GM21528 (cell line): Measurements from ENCODE around the gene ZNF85.
"Not testable (repeated sequence)": the region's sequence is repeated elsewhere in the genome, so short reads cannot be mapped to it uniquely, and the experiment has no call there.

Experiments used
- ATAC-seq: cut with Tn5 transposase; IDR thresholded peaks from one replicate; pipeline ENCODE4 v1.9.1; 2021; ENCODE audit warnings: mild to moderate bottlenecking, moderate library complexity; ENCODE audit not compliant: unreplicated experiment, low FRiP score

ZNF85 gene

DNA sequence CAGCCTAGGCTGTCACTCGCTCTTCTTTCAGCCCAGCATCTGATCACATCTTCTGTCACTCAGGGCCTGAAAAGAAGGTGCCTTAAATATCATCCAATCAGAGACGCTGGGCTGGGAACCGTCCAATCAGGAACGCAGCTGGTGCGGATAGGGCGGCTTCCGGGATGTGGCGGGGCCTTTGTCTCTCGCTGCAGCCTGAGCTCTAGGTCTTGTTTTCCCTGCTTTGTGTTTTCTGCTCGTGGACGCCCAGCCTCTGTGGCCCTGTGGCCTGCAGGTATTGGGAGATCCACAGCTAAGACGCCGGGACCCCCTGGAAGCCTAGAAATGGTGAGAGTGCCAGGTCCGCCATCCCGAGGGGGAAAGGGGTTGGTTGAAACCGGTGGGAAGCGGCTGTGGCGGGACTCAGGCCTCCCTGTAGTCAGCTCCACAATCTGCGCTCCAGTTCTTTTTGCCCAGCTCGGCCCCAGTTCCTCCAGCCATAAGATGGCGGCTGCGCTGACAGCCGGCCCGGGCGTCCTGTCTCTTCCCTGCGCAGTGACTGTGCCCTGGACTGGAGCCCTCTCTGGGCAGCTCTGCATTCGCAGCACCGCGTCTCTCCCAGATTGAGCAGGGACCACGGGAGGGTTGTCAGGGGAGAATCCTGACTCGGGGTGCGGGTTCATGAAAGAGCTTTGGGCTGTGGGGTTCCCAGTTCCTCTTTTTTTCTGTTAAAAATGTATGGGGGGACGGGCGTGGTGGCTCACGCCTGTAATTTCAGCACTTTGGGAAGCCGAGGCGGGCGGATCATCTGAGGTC, at the start of gene ZNF85:
ZNF85 (plus strand) TSS at position 175 of the 795 bp plus-strand sequence; CDS start at position 325, 150 bp downstream.
- peak; percentile 97 for ATAC-seq

DNA sequence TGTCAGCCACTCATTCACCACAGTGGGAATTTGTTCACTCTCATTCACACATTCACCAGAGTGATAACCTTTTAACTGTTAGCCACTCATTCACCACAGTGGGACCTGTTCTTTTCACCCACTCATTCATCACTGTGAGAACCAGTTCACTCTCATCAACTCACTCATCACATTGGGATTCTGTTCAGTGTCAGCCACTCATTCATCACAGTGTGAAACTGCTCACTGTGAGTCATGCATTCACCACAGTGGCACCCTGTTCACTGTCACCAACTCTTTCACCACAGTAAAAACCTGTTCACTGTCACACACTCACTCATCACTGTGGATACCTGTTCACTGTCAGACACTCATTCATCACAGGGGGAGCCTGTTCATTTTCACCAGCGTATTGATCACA, 43.5 kb upstream of the ZNF85 start:
- ATAC-seq: no peak

DNA sequence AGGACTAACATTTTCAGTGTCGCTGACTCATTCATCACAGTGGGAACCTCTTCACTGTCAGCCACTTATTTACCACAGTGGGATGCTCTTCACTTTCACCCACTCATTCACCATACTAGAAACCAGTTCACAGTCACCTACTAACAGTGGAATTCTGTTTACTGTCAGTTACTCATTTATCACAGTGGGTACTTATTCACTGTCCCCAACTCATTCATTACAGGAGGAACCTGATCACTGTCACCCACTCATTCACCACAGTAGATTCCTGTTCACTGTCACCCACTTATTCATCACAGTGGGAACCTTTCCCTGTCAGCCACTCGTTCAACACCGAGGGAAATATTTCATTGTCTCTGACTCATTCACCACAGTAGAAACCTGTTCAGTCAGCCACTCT, 10.1 kb upstream of the ZNF85 start:
- ATAC-seq: no peak

DNA sequence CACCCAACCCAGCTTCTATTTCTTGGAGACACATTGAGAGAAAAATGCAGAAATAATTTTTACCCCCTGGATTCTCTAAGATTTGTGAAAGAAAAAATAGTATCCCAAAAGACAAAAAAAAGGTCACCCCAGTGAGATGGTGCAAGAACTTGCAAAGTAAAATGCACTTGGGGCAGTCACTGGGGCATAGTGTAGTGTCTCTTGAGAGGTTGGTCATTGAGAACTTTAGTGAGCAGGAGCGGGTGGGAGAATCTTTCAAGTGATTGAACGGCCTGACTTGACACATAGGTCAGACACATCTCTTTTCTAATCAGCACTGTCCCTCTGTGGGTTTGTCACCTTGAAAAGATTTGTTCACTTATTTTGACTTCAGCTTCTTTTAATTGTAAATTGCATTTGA, 2.4 kb downstream of the ZNF85 start:
- ATAC-seq: no peak

DNA sequence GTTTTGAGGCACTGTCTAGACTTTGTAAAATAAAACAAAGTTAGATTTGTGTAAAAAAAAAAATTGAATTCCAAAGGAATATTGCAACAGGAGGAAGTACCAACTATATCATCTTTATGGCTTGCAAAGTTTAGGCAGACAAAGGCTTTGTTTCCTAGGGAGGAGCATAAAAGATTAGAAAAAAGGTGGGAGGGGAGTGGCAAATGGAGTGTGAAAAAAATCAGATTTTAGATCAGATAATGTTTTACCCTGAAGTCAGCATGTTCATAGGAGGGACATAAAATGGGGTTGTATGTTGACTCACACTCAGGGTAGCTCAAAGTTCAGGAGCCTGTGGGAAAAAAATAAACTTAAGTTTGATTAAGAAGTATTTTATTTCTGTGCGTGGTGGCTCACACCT, 3.7 kb downstream of the ZNF85 start:
- no peak for ATAC-seq

DNA sequence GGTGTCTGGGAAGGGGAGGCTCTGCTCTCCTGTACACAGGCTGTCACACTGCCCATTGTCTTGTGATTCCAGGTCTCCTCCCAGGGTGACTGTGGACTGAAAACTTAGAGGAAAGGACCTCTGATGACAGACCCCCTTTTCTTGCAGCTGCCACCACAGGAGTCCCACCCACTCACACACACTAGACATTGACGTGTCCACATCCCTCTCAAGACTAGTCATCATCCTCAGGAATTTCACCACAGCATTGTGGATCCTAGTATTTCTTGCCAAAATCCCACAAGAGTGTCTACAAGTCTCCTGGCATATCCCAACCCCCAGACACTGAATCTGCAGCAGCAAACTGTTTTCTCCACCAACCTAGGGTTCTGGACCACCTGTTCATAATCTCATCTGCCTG, 5.3 kb downstream of the ZNF85 start:
- no peak for ATAC-seq

DNA sequence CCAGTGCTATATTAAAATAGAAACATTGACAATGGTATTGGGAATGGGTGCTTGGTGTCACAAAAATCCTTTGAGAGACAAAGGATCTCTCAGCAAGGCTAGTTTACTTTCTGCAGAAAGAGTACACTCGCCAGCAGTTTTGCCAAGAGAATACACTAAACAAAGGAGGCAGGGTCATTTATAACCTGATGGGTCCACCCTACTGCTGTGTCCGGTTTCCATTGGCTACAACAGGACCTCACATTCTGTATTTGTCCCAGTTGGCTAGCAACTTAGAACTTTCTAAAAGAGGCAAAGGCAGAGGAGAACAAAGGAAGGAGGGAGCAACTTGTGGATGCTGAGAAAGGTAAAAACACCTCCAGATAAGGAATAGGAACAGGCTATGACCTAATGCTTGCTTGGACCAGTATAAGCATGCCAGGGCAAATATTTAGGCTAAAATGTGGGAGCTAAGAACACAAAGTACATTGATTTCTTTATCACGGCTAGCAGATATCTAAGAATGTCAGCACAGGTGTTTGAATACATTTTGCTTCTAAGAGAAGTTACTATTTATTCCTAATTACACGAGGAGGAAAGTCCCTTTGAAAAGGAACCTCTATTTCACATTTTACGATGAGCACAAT, 13.4 kb downstream of the ZNF85 start:
- not testable (repeated sequence) for ATAC-seq

DNA sequence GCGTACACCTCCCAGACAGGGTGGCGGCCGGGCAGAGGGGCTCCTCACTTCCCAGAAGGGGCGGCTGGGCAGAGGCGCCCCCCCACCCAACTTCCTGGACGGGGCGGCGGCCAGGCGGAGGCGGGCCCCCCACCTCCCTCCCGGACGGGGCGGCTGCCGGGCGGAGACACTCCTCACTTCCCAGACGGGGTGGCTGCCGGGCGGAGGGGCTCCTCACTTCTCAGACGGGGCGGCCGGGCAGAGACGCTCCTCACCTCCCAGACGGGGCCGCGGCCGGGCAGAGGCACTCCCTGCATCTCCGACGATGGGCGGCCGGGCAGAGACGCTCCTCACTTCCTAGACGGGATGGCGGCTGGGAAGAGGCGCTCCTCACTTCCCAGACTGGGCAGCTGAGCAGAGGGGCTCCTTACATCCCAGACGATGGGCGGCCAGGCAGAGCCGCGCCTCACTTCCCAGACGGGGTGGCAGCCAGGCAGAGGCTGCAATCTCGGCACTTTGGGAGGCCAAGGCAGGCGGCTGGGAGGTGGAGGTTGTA, 29.6 kb downstream of the ZNF85 start:
- not testable (repeated sequence) for ATAC-seq

DNA sequence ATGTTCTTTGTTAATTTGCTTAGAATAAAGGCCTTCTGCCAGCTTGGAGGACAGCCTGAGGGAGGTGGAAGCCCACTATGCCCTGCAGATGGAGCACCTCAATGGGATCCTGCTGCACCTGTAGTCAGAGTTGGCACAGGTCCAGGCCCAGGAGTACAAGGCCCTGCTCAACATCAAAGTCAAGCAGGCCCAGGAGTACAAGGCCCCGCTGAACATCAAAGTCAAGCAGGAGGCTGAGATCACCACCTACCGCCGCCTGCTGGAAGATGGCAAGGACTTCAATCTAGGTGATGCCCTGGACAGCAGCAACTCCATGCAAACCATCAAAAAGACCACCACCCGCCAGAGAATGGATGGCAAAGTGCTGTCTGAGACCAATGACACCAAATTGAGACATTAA, 41.7 kb downstream of the ZNF85 start:
- no peak for ATAC-seq

DNA sequence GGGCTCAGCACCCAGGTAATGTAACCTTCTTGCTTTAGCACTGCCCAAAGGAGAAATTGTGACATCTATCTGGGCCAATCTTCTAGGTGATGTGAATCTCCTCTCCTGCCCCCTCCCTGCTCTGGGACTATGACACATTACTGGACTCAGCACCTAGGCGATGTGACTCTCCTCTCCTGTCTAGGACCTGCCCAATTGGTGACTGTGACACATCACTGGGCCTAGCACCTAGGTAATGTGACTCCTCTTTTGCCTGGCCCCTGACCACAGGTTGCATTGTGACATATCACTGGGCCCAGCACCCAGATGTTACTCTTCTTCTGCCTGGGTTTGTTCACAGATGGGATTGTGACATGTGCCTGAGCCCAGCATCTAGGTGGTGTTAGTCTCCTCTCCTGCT, 45.0 kb downstream of the ZNF85 start:
- ATAC-seq: no peak

DNA sequence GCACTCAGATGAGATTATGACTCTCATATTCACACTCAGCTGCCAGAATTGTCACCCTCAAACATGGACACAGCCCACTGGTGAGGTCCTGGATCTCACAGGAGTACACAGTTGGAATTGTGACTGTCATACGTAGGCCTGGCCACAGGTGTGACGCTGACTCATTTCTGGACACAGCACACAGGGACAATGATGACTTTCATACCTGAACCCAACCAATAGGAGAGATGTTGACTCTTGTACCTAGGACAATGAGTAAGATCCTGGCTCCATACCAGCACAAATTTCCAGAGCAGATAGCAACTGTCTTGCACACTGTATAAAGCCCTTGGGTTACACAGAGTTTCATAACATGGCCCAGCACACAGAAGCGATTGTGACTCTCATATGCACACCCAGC, 46.4 kb downstream of the ZNF85 start:
- no peak for ATAC-seq

DNA sequence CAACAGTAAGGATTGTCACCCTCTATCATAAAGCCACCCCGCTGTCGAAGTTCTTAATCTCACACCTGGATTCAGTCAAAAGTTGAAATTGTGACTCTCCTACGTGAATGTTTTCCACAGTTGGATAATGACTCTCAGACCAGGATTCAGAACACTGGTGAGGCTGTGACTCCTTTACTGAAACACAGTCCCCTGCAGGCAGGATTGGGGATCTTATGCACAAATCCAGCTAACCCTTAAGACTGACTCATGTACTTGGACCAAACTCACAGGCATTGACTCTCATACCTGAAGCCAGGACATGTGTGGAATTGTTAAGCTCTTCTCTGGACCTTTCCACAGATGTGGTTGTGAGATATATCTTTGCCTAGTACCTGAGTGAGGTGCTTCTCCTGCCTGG, 46.8 kb downstream of the ZNF85 start:
- no peak for ATAC-seq

DNA sequence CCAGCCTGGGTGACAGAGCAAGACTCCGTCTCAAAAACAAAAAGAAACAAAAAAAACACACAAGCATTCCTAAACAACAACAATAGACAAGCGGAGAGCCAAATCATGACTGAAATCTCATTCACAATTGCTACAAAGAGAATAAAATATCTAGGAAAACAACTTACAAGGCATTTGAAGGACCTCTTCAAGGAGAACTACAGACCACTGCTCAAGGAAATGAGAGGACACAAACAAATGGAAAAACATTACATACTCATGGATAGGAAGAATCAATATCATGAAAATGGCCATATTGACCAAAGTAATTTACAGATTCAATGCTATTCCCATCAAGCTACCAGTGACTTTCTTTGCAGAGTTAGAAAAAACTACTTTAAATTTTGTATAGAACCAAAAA, 69.7 kb downstream of the ZNF85 start:
- not testable (repeated sequence) for ATAC-seq

DNA sequence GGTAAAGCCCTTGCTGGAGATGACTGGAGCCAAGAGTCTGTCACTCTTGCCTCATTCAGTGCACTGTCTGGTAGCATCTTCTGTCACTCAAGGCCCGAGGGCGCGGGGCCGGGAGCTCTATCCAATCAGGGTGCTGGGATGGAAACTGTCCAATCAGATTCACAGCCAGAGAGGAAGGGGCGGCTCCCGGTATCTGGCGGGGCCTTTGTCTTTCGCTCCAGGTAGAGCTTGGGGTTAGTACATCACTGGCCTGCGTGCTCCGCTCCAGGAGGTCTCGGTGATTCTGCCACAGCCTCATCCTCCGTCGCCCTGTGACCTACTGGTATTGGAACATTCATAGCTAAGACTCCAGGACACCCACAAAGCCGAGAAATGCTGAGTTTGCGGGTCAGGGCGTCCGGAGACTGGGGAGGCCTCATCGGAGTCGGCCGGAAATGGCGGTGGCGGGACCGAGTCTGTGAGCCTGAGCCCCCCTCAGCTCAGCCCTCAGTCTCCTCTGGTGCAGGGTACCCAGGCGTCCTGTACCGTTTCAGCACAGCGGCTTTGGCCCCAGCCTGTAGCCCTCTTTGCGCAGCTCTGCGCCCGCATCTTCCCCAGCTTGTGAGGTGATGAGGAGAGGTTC, 76.8 kb downstream of the ZNF85 start:
- peak; percentile 97 for ATAC-seq
